NCI-H146 treated with DMSO at 0.1 percent for 48 hours (cell line): ENCODE data around the gene SMIM41.
"Not testable (repeated sequence)": the region's sequence is repeated elsewhere in the genome, so short reads cannot be mapped to it uniquely, and the experiment has no call there.

Source experiments
- DNase-seq: peaks from one replicate; lab custom pipeline; 2025; ENCODE audit not compliant: unreplicated experiment; lab: John Stamatoyannopoulos, UW

SMIM41 gene

GRCh38 chr12:52083638-52083996 lies 4.1 kb downstream of the SMIM41 start:
- DNase-seq, result no peak

DNA sequence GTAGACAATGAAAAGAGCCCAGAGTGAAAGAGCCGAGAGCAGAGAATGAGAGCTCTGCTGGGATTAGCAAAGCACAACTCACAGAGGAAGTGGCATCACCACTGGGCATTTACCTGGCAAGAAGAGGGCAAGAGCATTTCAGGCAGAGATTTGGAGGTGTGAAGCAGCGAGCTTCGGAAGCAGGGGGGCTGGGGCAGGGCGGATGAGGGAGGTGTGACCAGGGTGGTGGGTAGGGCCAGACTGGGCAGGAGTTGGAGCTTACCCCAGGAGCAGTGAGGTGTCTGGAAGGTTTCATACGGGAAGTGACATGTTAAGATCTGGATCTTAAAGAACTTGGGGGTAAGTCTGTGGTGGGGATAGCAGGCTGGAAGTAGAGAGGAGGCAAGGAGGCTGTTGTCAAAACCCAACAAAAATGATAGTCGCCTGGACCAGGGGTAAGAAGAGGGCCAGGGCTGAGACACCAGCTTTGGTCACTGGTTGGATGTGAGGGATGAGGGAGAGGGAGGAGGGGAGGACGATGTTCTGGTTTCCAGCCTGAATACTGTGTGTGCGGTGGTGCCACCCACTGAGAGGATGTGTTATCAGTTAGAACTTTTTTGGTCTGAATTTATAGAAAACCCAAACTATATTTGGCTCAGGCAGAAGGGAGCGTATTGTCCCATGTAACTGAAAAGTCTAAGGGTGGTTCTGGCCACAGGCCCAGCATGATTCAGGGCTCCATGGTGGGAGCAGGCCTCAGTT lies 5.2 kb downstream of the SMIM41 start:
- no peak for DNase-seq

- DNase-seq, result no peak
Observed at GRCh38 chr12:52085682-52086180, 6.2 kb downstream of the SMIM41 start.

DNA sequence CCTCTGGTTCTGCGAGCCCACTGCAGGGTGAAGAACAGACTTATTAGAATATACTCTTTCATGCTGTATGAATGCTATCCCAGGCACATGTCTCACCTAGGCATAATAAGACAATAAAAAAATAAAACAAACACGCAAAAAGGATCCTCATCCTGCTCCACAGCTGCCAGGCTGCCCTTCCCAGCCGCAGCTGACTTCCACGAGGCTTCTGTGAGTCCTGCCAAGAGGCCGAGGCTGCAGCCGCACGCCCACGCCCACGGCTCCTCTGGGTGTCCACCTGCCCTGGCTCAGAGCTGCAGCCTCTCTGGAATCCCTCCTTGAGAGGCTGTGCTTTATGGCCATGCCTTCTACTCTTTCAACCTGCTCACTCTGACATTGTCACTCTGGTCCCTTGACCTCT lies 6.9 kb downstream of the SMIM41 start:
- DNase-seq, result no peak

DNA sequence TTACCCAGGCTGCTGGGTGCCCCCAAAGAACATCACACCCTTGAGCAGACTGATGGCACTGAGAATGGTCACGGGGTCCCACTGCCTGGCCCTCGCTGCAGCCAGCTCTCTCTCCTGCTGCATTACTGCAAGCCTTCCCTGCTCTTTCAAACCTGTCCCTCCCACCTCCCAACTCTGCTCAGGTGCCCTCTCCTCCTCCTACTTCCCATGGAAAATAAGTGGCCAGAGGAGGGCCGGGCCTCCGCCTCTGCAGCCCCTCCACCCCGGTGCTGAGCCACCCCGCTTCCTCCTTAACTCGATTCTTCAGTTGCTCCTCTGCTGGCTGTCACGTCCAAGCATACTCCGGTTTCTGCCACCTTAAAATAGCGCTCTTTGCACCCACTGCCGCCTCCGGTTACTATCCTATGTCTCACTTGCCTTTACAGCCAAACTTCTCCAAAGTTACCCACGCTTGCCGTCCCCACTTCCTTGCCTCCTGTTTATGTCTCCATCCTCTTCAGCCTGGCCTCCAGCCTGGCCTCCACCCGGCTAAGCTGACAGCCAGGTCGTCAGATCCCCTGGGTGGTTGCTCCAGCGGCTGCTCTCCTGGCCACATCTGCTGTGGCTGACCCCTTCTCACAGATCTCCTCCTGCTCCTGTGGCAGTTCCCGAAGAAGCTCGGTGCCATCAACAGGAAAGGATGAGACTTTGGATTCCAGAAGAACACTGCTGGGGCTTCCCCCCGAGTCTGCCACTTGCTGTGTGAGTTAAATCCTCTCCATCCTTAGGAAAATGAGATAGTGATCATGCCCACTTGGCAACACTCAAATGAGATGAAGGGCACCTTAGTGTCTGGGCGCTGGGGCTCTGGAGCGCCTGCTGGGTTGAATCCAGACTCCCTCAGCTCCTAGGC lies 7.7 kb downstream of the SMIM41 start:
- no peak for DNase-seq

- no peak for DNase-seq
Observed at GRCh38 chr12:52087961-52088820, 8.7 kb downstream of the SMIM41 start.

DNA sequence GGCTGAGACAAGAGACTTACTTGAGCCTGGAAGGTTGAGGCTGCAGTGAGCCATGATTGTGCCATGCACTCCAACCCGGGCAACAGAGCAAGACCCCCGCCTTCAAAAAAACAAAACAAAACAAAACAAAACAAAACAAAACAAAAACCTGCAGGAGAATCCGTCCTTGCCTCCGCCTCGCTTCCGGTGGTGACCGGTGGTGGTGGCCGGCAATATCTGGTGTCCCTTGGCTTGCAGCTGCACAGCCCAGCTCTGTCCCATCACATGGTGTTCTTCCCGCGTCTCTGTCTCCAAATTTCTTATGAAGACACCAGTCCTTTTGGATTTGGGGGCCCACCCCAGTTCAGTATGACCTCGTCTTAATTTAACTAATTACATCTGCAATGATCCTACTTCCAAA lies 10.0 kb downstream of the SMIM41 start:
- no peak for DNase-seq

DNA sequence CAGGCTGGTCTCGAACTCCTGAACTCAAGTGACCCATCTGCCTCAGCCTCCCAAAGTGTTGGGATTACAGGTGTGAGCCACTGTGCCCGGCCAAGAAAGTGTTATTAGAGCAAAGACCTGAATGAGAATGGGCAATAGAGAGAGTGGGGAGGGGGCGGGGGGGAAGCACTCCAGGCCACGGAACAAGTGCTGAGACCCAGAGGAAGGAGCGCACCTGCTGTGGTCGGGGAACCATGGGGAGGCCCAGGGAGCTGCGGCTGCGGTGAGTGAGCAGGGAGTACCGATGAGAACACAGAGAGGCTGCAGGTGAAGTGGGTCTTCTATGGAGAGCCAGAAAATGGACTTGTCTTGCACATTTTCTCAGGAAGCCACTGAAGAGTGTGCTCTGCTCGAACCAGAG lies 10.8 kb downstream of the SMIM41 start:
- no peak for DNase-seq

GRCh38 chr12:52091061-52091460 lies 11.6 kb downstream of the SMIM41 start:
- DNase-seq, result no peak

GRCh38 chr12:52091869-52092268 lies 12.4 kb downstream of the SMIM41 start:
- peak; percentile 19 for DNase-seq

- no peak for DNase-seq
Observed at GRCh38 chr12:52093346-52093745, 13.8 kb downstream of the SMIM41 start.

GRCh38 chr12:52096332-52097044 lies 17.0 kb downstream of the SMIM41 start:
- DNase-seq, result no peak

GRCh38 chr12:52097045-52097666 lies 17.7 kb downstream of the SMIM41 start:
- no peak for DNase-seq

GRCh38 chr12:52104431-52105089 lies 25.1 kb downstream of the SMIM41 start:
- not testable (repeated sequence) for DNase-seq

DNA sequence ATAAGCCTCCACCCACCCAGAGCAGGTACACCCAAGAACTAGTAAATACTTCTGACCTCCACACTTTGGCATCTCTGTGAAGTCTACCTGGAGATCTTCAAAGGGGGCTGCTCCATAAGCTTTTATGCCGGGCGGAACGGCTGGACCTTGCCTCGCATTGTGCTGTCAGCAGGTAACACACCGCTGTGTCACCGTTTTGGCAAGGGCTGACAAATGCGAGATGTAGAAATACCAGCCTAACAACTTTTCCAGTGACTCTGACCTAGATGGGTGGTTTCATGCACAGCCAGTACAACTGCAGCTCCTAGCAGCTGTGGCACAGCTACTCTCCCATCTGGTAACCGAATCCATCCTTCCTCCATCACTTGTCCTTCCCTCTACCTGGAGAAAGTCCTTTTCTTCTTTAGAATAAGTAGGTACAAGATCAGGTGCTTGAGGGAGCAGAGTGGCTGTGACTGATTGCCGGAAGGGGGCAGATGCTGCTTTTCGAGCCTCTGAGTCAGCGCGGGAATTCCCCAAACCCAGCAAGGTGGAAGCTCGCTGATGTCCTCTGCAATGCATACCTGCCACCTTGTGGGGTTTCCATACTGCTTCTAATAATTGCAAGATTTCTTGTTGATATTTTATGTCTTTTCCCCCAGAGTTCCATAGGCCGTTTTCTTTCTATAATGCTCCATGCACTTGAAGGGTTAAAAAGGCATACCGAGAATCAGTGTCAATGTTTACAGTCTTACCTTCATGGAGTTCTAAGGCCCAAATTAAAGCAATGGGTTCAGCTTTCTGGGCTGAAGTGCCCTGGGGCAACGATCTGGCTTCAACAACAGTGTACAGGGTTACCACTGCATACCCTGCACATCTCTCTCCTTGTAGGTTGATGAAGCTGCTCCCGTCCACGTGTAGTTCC lies 37.0 kb downstream of the SMIM41 start:
- DNase-seq, result not testable (repeated sequence)

DNA sequence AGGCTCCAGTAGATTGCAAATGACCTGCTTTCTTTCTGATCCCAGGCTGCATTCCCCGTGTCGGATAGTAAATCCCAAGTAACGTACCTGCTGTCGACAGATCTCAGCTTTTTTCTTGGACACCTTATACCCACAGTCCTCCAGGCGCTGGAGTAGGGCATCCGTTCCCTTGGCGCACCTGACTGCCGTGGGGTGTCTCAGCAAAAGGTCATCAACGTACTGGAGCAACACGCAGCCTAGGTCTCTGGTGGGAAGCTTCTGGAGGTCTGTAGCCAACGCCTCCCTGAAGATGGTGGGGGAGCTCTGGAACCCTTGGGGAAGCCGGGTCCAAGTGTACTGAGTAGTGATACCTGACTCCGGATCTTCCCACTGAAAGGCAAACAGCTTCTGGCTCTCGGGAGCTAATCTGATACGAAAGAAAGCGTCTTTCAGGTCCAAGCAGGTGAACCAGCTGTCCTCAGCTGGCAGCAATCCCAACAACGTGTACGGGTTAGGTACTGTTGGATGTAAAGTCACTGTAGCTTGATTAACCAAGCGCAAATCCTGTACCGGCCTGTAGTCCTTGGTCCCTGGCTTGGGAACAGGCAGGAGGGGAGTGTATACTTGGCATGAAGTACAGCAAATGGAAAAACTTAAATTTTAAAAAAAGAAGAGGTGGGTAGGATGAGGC lies 38.4 kb downstream of the SMIM41 start:
- DNase-seq, result not testable (repeated sequence)

- DNase-seq, result peak; percentile 57
Observed at GRCh38 chr12:52119398-52120254, 40.1 kb downstream of the SMIM41 start.
